Vagina (tissue), 2 donors: ENCODE data around the gene CAPN1. TPM values are rescaled to one million over a fixed set of nuclear protein-coding genes. Genes with fewer than 3 reads are reported as not detected.
A peak's percentile ranks its signal among the peaks of the same experiment; 100 is the strongest.
"Not testable (repeated sequence)": the region's sequence is repeated elsewhere in the genome, so short reads cannot be mapped to it uniquely, and the experiment has no call there.

Experiments used
- DNase-seq, 2 donors: peaks; one replicate each; pipeline ENCODE4 v3.0.0-alpha.2; 2017; ENCODE audit errors: extremely low spot score in 2 of 2
- H3K27ac ChIP-seq: fragments of 200-600 bp; sonication (generic); one replicate; pipeline ENCODE4 v1.5.1; 2019
- H3K27me3 ChIP-seq: fragments of 200-600 bp; sonication (generic); one replicate; pipeline ENCODE4 v1.5.1; 2019
- H3K36me3 ChIP-seq, 2 donors: fragments of 200-600 bp; sonication (generic); one replicate each; pipeline ENCODE4 v1.5.1; 2017 to 2019
- H3K4me1 ChIP-seq: fragments of 200-600 bp; sonication (generic); one replicate; pipeline ENCODE4 v1.5.1; 2019
- H3K4me3 ChIP-seq, 2 donors: fragments of 200-600 bp; sonication (generic); 1 replicate in 1 of 2; 2 replicates in 1 of 2; pipeline ENCODE4 v1.5.1; 2016 to 2019
- H3K9me3 ChIP-seq: fragments of 200-600 bp; sonication (generic); one replicate; pipeline ENCODE4 v1.5.1; 2019
- POLR2A ChIP-seq, 2 donors: fragments of 450-650 bp; IDR thresholded peaks; one replicate each; pipeline ENCODE4 v1.6.1; 2017; ENCODE audit warnings: antibody characterized with exemption in 2 of 2, mild to moderate bottlenecking in 2 of 2, moderate library complexity in 2 of 2
- POLR2AphosphoS5 ChIP-seq, 2 donors: sonication (generic); formaldehyde crosslinking; IDR thresholded peaks; one replicate each; pipeline ENCODE4 v1.9.0; 2017; ENCODE audit warnings: antibody characterized with exemption in 2 of 2, mild to moderate bottlenecking in 2 of 2, low read depth in 1 of 2; ENCODE audit not compliant: insufficient read depth in 1 of 2
- intact Hi-C: fragments of 100-400 bp; cut with DNase I; formaldehyde crosslinking; loops from one replicate; pipeline ENCODE4 v1.15.1; 2023
- total RNA-seq: library from RNA; depleted of rRNA; stranded (reverse); fragments of >200 nt; gene quantifications from one replicate; pipeline ENCODE4 v1.2.3, GENCODE V29; 2016
- TF ChIP-seq, protein P1 (sequence below), 3 experiments: fragments of 450-650 bp in 2 of 3; fragments of 200-600 bp in 1 of 3; sonication (generic) in 1 of 3; IDR thresholded peaks; one replicate each; pipeline ENCODE4 v1.5.1; 2017 to 2019; ENCODE audit warnings: antibody characterized with exemption in 3 of 3, mild to moderate bottlenecking in 2 of 3, moderate library complexity in 2 of 3

Gene CAPN1
- total RNA-seq, 1 donor from 2014 or later, result 302 TPM

- H3K4me1 ChIP-seq, result peaks cover 23% of the 10 kb centered on the region
- peak overlapping the region; percentile 63 for H3K27ac ChIP-seq
- intact Hi-C loops, result no loop called here
- TF ChIP-seq, protein P1, sequence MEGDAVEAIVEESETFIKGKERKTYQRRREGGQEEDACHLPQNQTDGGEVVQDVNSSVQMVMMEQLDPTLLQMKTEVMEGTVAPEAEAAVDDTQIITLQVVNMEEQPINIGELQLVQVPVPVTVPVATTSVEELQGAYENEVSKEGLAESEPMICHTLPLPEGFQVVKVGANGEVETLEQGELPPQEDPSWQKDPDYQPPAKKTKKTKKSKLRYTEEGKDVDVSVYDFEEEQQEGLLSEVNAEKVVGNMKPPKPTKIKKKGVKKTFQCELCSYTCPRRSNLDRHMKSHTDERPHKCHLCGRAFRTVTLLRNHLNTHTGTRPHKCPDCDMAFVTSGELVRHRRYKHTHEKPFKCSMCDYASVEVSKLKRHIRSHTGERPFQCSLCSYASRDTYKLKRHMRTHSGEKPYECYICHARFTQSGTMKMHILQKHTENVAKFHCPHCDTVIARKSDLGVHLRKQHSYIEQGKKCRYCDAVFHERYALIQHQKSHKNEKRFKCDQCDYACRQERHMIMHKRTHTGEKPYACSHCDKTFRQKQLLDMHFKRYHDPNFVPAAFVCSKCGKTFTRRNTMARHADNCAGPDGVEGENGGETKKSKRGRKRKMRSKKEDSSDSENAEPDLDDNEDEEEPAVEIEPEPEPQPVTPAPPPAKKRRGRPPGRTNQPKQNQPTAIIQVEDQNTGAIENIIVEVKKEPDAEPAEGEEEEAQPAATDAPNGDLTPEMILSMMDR (IDR thresholded peaks at IDR 0.05), result no peak
- TF ChIP-seq POLR2AphosphoS5 (IDR thresholded peaks at IDR 0.05; ENCODE audit: insufficient read depth in 1 of 2, low read depth in 1 of 2), result no peak
- no peak for TF ChIP-seq POLR2A (IDR thresholded peaks at IDR 0.05)
- no peaks in the 10 kb centered on the region for H3K9me3 ChIP-seq
- H3K27me3 ChIP-seq, result no peaks in the 10 kb centered on the region
- H3K4me3 ChIP-seq, result no peak overlapping the region
- no peak for DNase-seq
- no peaks in the 10 kb centered on the region for H3K36me3 ChIP-seq
Measured at GRCh38 chr11:65224930-65225278, 43.2 kb downstream of the CAPN1 start.

DNA sequence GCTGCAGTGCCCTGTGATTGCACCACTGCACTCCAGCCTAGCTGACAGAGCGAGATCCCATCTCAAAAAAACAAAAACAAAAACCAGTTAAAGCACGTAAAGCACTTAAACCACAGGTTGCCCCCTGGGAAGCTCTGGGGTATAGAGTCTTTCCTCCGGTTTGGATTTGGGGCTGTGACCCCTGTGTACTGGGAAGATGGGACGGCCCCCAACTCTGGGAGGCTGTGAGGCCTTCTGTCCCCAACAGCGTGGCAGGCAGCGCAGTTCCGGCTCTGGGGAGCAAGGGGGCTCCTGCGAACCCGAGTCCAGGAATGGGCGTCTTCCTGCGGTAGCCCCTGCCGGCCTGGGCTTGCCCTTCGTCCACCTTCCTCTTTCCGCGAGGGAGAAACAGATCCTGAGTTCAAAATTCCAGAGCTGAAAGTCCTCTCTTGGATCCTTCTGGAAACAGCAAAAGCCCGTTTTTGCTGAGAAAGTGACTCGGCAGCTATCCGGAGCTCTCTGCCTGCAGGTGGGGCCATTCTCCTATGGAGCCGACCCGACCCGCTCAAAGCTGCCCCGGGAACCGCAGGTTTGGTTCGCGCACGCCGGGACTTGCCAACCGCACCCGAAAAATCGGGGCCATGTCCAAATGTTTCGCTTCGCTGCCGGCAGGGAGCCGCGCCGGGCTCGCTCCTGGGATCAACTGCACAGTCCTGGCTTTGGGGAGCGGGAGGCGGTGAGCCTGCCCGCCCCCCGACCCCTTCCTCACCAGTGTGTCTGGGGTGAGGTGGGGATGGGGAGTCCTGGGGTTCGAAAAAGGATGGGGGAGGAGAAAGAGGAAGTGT lies 43.8 kb downstream of the CAPN1 start:
- intact Hi-C loops, result no loop called here
- Histone ChIP-seq H3K4me1 (peaks cover 18% of the 10 kb centered on the region), H3K4me3 (peak overlapping the region; percentile 39 to 50), H3K27ac (peak overlapping the region; percentile 63), H3K27me3 (no peaks in the 10 kb centered on the region), H3K9me3 (no peaks in the 10 kb centered on the region), H3K36me3 (no peaks in the 10 kb centered on the region)
- DNase-seq, result no peak
- TF ChIP-seq POLR2A (IDR thresholded peaks at IDR 0.05), result no peak
- TF ChIP-seq, protein P1 (IDR thresholded peaks at IDR 0.05), result peak in 2 of 3 experiments; percentile 19 to 42
- peak; percentile 26 to 33 for TF ChIP-seq POLR2AphosphoS5 (IDR thresholded peaks at IDR 0.05; ENCODE audit: insufficient read depth in 1 of 2, low read depth in 1 of 2)

DNA sequence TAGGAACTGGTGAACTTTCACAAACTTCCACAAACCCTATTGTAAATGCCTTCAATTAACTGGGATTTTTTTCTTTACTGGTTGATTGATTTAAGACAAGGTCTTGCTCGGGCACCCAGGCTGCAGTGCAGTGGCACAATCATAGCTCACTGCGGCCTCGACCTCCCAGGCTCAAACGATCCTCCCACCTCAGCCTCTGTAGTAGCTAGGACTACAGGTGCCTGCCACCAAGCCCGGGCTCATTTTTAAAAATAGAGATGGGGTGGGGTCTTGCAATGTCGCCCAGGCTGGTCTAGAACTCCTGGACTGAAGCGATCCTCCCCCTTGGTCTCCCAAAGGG lies 44.3 kb downstream of the CAPN1 start:
- intact Hi-C loops, result no loop called here

GRCh38 chr11:65227879-65228278 lies 46.2 kb downstream of the CAPN1 start:
- peaks cover 18% of the 10 kb centered on the region for H3K4me1 ChIP-seq
- intact Hi-C loops, result no loop called here
- no peaks in the 10 kb centered on the region for H3K36me3 ChIP-seq
- no peaks in the 10 kb centered on the region for H3K9me3 ChIP-seq
- H3K27me3 ChIP-seq, result no peaks in the 10 kb centered on the region
- H3K4me3 ChIP-seq, result no peak overlapping the region
- no peak for TF ChIP-seq POLR2AphosphoS5 (IDR thresholded peaks at IDR 0.05; ENCODE audit: insufficient read depth in 1 of 2, low read depth in 1 of 2)
- no peak for TF ChIP-seq POLR2A (IDR thresholded peaks at IDR 0.05)
- no peak for DNase-seq
- H3K27ac ChIP-seq, result no peak overlapping the region

More for the DNA sequence above, 44.3 kb downstream of the CAPN1 start:
- Histone ChIP-seq H3K36me3 (no peaks in the 10 kb centered on the region), H3K9me3 (no peaks in the 10 kb centered on the region), H3K4me3 (peak overlapping the region; percentile 39 to 50), H3K27ac (peak overlapping the region; percentile 63), H3K27me3 (no peaks in the 10 kb centered on the region), H3K4me1 (peaks cover 18% of the 10 kb centered on the region)
- DNase-seq, result no peak
- TF ChIP-seq POLR2A (IDR thresholded peaks at IDR 0.05) (no peak), POLR2AphosphoS5 (IDR thresholded peaks at IDR 0.05; ENCODE audit: insufficient read depth in 1 of 2, low read depth in 1 of 2) (no peak)
- TF ChIP-seq, protein P1 (IDR thresholded peaks at IDR 0.05), result no peak

DNA sequence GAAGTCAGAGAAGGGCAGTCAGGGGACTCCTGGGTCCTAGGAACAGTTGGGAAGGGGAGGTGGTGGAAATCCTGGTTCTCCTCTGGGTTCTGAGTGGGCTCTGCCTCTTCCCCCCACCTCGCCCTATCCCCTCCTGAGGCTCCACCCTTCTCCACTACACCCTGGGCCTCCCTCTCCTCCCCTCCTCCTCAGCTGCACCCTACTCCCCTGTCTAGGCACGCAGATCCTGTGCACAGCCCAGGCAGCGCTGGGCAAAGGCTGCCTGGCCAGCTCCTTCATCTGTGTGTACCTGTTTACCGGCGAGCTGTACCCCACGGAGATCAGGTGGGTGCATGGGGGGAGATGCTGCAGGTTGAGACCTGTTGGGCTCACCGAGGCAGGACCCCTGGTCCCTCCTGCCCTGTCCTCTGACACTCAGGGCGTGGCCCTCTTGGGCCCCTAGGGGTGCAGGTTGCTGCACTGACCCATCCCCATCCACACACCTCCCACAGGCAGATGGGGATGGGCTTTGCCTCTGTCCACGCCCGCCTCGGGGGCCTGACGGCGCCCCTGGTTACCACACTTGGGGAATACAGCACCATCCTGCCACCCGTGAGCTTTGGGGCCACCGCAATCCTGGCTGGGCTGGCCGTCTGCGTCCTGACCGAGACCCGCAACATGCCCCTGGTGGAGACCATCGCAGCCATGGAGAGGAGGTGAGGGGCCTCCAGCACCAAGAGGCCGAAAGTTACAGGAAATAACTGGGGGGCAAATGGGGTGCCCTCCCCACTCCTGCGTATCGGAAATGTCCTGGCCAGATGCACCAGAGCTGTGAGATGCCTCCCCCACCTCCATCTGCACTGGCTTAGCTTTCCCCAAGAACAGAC lies 54.7 kb downstream of the CAPN1 start:
- H3K4me1 ChIP-seq, result no peaks in the 10 kb centered on the region
- intact Hi-C loops, result no loop called here
- H3K36me3 ChIP-seq, result no peaks in the 10 kb centered on the region
- H3K27ac ChIP-seq, result no peak overlapping the region
- H3K9me3 ChIP-seq, result no peaks in the 10 kb centered on the region
- no peak for DNase-seq
- H3K4me3 ChIP-seq, result no peak overlapping the region
- TF ChIP-seq, protein P1 (IDR thresholded peaks at IDR 0.05), result no peak
- no peak for TF ChIP-seq POLR2A (IDR thresholded peaks at IDR 0.05)
- no peak for TF ChIP-seq POLR2AphosphoS5 (IDR thresholded peaks at IDR 0.05; ENCODE audit: insufficient read depth in 1 of 2, low read depth in 1 of 2)
- no peaks in the 10 kb centered on the region for H3K27me3 ChIP-seq

DNA sequence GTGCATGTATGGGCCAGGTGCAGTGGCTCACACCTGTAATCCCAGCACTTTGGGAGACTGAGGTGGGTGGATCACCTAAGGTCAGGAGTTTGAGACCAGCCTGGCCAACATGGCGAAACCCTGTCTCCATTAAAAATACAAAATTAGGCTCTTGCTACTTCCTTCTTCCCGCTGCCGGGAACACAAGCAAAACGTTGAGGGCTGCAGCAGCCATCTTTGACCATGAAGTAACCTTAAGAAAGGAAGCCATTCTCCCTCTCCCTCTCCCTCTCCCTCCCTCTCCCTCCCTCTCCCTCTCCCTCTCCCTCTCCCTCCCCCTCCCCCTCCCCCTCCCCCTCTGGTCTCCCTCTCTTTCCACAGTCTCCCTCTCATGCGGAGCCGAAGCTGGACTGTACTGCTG lies 56.6 kb downstream of the CAPN1 start:
- intact Hi-C loops, H3K27me3 ChIP-seq, H3K36me3 ChIP-seq, DNase-seq, H3K9me3 ChIP-seq, H3K27ac ChIP-seq, H3K4me1 ChIP-seq, H3K4me3 ChIP-seq: not testable (repeated sequence)
